BLaER1 treated with 17β-estradiol and CSF1 and Interleukin-3, amounts not matched to agents 10 nM and 100 nM (cell line): ENCODE results near the gene CCDC171.

ENCODE experiments used
- H3K27ac ChIP-seq, 11 experiments: shearing (Covaris generic); formaldehyde crosslinking; 2 replicates each; pipeline ENCODE4 v1.8.1; 2022
- H3K27me3 ChIP-seq, 11 experiments: shearing (Covaris generic); formaldehyde crosslinking; 2 replicates each; pipeline ENCODE4 v1.8.1; 2022
- H3K36me3 ChIP-seq, 11 experiments: shearing (Covaris generic); formaldehyde crosslinking; 2 replicates each; pipeline ENCODE4 v1.8.1; 2022
- H3K4me1 ChIP-seq, 10 experiments: shearing (Covaris generic); formaldehyde crosslinking; 2 replicates each; pipeline ENCODE4 v1.8.1; 2022
- H3K4me2 ChIP-seq, 11 experiments: shearing (Covaris generic); formaldehyde crosslinking; 2 replicates each; pipeline ENCODE4 v1.8.1; 2022
- H3K4me3 ChIP-seq, 10 experiments: shearing (Covaris generic); formaldehyde crosslinking; 2 replicates each; pipeline ENCODE4 v1.8.1; 2022
- H3K9ac ChIP-seq, 11 experiments: shearing (Covaris generic); formaldehyde crosslinking; 2 replicates each; pipeline ENCODE4 v1.8.1; 2022
- H3K9me3 ChIP-seq, 11 experiments: shearing (Covaris generic); formaldehyde crosslinking; replicated peaks in 1 of 11; 2 replicates each; pipeline ENCODE4 v1.8.1; 2022
- H4K20me1 ChIP-seq, 11 experiments: shearing (Covaris generic); formaldehyde crosslinking; 2 replicates each; pipeline ENCODE4 v1.8.1; 2022
- Cebpa-rat ChIP-seq, 11 experiments: shearing (Covaris generic); IDR thresholded peaks; 2 replicates each; pipeline ENCODE4 v1.8.1; 2022

The CCDC171 gene

GRCh38 chr9:15915711-15916110, 362.9 kb downstream of the CCDC171 start:
- Histone ChIP-seq H3K9me3 (peaks cover 6 to 16% (median 11%) of the 10 kb centered on the region in 11 experiments; a peak in 19 of 22 replicates), H3K4me3 (no peak overlapping the region), H3K27me3 (no peaks in the 10 kb centered on the region), H4K20me1 (no peaks in the 10 kb centered on the region), H3K4me2 (no peak overlapping the region), H3K9ac (no peak overlapping the region), H3K36me3 (no peaks in the 10 kb centered on the region), H3K4me1 (no peaks in the 10 kb centered on the region), H3K27ac (no peak overlapping the region)
- no peak for TF ChIP-seq Cebpa-rat (IDR thresholded peaks at IDR 0.05)

DNA sequence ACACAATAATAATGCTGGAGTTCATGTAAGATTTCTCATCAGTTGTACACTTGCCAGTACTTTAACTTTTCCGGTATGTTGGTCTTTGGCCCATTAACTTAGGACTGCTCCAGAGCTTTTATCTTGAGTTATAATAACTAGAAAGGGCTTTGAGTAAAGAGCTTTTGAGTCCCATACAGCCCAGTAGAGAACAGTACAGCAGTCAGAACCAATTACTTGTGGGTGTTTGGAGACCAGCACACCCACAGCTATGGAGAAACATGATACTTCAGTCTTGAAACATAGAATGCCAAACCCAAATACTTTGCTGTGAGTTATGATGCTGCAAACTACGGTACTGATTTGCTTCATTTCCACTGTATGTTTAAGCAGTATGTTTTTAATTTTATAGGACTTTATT, 374.3 kb downstream of the CCDC171 start:
- TF ChIP-seq Cebpa-rat (IDR thresholded peaks at IDR 0.05) = no peak
- no peak overlapping the region for H3K4me3 ChIP-seq
- no peaks in the 10 kb centered on the region for H3K4me1 ChIP-seq
- H3K36me3 ChIP-seq = no peaks in the 10 kb centered on the region
- H3K9ac ChIP-seq = no peak overlapping the region
- no peaks in the 10 kb centered on the region for H4K20me1 ChIP-seq
- H3K9me3 ChIP-seq = peaks cover 0 to 9% (median 6%) of the 10 kb centered on the region in 11 experiments; a peak in 12 of 22 replicates
- no peak overlapping the region for H3K4me2 ChIP-seq
- no peaks in the 10 kb centered on the region for H3K27me3 ChIP-seq
- H3K27ac ChIP-seq = no peak overlapping the region

DNA sequence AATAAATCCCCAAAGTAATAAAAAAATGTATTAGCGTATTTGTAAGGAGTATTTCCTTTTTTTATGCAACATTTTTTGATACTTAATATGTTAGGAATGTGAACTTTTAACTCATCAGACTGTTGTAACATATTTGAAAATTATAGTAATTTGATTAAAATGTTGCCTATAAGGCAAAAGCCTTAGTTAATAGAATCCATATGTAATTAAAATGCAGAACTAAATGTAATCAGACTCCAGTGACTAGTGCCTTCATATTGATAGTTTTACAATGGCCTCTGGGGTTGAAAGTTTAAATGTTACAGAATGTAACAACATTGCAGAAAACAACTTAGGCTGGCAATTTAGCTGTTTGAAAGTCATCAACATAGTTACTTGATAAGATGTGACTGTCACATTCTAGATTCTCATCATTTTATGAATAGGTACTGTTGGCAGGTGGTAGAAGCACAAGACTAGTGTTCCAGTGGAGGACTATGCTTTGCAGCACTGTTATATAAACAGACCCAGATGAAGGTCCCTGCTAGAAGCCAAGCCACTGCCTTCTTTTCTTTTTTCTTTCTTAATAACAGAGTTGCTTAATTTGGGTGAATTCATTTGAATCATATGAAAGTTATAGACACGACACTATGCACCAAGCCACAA, 382.9 kb downstream of the CCDC171 start:
- Histone ChIP-seq H3K9ac (no peak overlapping the region), H3K4me1 (no peaks in the 10 kb centered on the region), H3K36me3 (no peaks in the 10 kb centered on the region), H3K4me3 (no peak overlapping the region), H4K20me1 (no peaks in the 10 kb centered on the region), H3K4me2 (no peak overlapping the region), H3K27ac (no peak overlapping the region), H3K9me3 (peaks cover 0 to 17% (median 8%) of the 10 kb centered on the region in 11 experiments; a peak in 13 of 22 replicates), H3K27me3 (no peaks in the 10 kb centered on the region)
- no peak for TF ChIP-seq Cebpa-rat (IDR thresholded peaks at IDR 0.05)

GRCh38 chr9:15936306-15936921, 383.6 kb downstream of the CCDC171 start:
- no peak overlapping the region for H3K4me2 ChIP-seq

DNA sequence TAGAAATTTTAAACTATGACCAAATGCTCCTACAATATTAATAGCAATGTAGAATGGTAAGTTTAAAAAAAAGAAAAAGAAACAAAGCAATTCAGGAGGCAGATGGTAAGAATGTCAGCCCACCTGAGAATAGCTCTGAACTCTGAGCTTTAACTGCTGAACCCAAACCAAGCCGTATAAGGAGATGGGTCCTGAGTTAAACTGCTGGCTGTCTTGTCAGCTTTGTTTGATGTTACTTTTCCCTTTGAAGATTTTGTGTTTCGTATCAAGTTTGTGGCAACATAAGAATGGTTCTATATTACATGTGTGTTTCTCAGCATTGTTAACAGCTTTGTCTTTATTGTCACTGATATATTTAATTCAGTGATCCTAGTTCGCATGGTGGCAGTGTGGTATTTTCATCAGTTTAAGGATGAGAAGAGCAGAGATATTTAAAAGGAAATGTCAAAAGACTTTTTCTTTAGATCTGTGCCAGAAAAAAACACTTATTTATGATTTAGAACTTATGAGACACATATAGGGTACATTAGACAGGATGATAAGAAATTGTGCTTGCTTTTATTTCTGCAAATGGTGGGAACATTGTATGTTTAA, 390.1 kb downstream of the CCDC171 start:
- Histone ChIP-seq H4K20me1 (no peaks in the 10 kb centered on the region), H3K9ac (no peak overlapping the region), H3K4me3 (no peak overlapping the region), H3K4me2 (no peak overlapping the region), H3K36me3 (no peaks in the 10 kb centered on the region), H3K4me1 (no peaks in the 10 kb centered on the region), H3K27me3 (no peaks in the 10 kb centered on the region), H3K9me3 (peaks cover 0 to 3% (median 0%) of the 10 kb centered on the region in 11 experiments; a peak in 1 of 22 replicates), H3K27ac (no peak overlapping the region)
- no peak for TF ChIP-seq Cebpa-rat (IDR thresholded peaks at IDR 0.05)

More at GRCh38 chr9:15936306-15936921, 383.6 kb downstream of the CCDC171 start:
- Histone ChIP-seq H3K9me3 (peaks cover 0 to 16% (median 7%) of the 10 kb centered on the region in 11 experiments; a peak in 13 of 22 replicates), H3K27me3 (no peaks in the 10 kb centered on the region), H3K27ac (no peak overlapping the region), H3K9ac (no peak overlapping the region), H3K4me3 (no peak overlapping the region), H3K4me1 (no peaks in the 10 kb centered on the region), H3K36me3 (no peaks in the 10 kb centered on the region), H4K20me1 (no peaks in the 10 kb centered on the region)
- TF ChIP-seq Cebpa-rat (IDR thresholded peaks at IDR 0.05) = no peak

GRCh38 chr9:15944341-15944740, 391.5 kb downstream of the CCDC171 start:
- TF ChIP-seq Cebpa-rat (IDR thresholded peaks at IDR 0.05) = no peak
- no peaks in the 10 kb centered on the region for H3K4me1 ChIP-seq

DNA sequence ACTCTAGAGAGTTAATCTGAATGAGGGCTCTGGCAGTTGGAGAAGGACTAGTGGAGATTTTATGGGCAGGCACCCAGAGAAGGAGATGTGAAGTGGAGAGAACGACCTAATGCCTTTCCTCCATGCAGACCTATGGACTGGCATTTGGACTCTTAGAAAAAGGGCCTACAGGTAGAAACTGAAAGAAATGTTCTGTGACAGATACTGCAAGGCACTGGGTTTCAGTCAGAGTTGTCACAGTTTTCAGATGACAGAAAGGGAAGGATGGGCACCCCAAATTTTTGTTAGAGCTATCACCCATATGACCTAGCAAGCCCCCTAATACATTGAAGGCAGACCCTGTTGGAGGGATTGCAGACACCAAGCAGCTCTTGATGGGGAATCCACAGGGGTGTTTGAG, 406.8 kb downstream of the CCDC171 start:
- Histone ChIP-seq H3K9ac (no peak overlapping the region), H4K20me1 (no peaks in the 10 kb centered on the region), H3K9me3 (no peaks in the 10 kb centered on the region; a peak in 1 of 22 replicates), H3K4me3 (no peak overlapping the region), H3K27ac (no peak overlapping the region), H3K36me3 (no peaks in the 10 kb centered on the region), H3K4me1 (no peaks in the 10 kb centered on the region), H3K27me3 (no peaks in the 10 kb centered on the region), H3K4me2 (no peak overlapping the region)
- TF ChIP-seq Cebpa-rat (IDR thresholded peaks at IDR 0.05) = no peak

More at GRCh38 chr9:15944341-15944740, 391.5 kb downstream of the CCDC171 start:
- Histone ChIP-seq H3K36me3 (no peaks in the 10 kb centered on the region), H3K27ac (no peak overlapping the region), H3K27me3 (no peaks in the 10 kb centered on the region), H3K9ac (no peak overlapping the region), H3K4me2 (no peak overlapping the region), H3K4me3 (no peak overlapping the region), H3K9me3 (peaks cover 0 to 3% (median 0%) of the 10 kb centered on the region in 11 experiments; a peak in 2 of 22 replicates), H4K20me1 (no peaks in the 10 kb centered on the region)

DNA sequence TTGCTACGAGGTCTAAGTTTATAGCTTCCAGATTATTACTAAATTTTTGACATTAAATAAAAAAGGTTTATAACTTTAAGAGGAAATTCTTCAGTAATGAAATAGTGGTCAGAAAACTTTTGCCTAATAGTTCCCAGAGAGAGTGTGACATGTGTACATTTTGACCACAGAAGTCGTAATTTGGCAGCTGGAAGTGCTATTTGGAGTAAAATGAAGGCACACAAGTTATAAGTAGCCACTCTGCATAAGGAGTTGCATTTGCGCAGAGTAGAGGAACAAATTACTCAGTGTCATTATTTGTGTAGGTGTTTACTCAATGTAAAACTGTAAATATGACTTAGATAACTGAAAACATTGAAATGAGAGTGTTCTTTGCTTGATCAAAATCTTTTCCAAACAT, 408.4 kb downstream of the CCDC171 start:
- TF ChIP-seq Cebpa-rat (IDR thresholded peaks at IDR 0.05) = no peak
- H3K9me3 ChIP-seq = no peaks in the 10 kb centered on the region
- H3K4me1 ChIP-seq = no peaks in the 10 kb centered on the region

DNA sequence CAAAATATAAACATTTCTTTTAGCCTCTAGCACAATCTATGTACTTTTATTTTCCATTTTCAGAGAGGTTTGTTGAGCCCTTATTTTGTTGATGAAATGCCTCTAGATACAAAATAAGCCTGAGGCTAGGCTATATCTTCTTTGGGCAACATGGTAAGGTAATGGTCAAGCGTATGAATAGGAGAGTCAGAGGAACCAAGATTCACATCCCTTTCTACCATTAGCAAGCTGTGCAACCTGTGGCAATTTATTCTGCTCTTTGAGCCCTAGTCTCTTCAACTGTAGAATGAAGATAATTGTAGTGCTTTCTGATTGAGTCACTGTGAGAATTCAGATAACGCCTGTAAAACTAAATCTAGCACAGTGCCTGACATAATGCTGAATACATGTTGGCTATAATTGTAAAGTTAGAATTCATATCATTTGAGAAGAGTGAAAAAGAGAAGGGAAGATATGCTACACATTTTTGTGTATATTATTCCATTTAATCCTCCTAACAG, 412.5 kb downstream of the CCDC171 start:
- Histone ChIP-seq H4K20me1 (no peaks in the 10 kb centered on the region), H3K4me2 (no peak overlapping the region), H3K27ac (no peak overlapping the region), H3K4me3 (no peak overlapping the region), H3K27me3 (no peaks in the 10 kb centered on the region), H3K4me1 (no peaks in the 10 kb centered on the region), H3K9ac (no peak overlapping the region), H3K9me3 (no peaks in the 10 kb centered on the region), H3K36me3 (no peaks in the 10 kb centered on the region)
- TF ChIP-seq Cebpa-rat (IDR thresholded peaks at IDR 0.05) = no peak

More for the DNA sequence above, 408.4 kb downstream of the CCDC171 start:
- H3K27ac ChIP-seq = no peak overlapping the region
- no peak overlapping the region for H3K9ac ChIP-seq
- no peak overlapping the region for H3K4me2 ChIP-seq
- H4K20me1 ChIP-seq = no peaks in the 10 kb centered on the region
- H3K4me3 ChIP-seq = no peak overlapping the region
- no peaks in the 10 kb centered on the region for H3K27me3 ChIP-seq
- no peaks in the 10 kb centered on the region for H3K36me3 ChIP-seq
